NCI-H146 (cell line): ENCODE data around the gene ARID3C.

ENCODE experiments used
- DNase-seq: peaks from one replicate; lab custom pipeline; 2025; lab: John Stamatoyannopoulos, UW

ARID3C gene

GRCh38 chr9:34594177-34594576 is 34.7 kb downstream of the ARID3C start:
- no peak for DNase-seq

- DNase-seq: peak; percentile 46
These were observed 35.8 kb downstream of the ARID3C start for GRCh38 chr9:34592895-34593601.

GRCh38 chr9:34591917-34592866 is 36.7 kb downstream of the ARID3C start:
- DNase-seq: no peak

- peak; percentile 83 for DNase-seq
These were observed 37.5 kb downstream of the ARID3C start for GRCh38 chr9:34591248-34591916.

GRCh38 chr9:34590381-34591247 is 38.3 kb downstream of the ARID3C start:
- peak; percentile 28 for DNase-seq

- peak; percentile 60 for DNase-seq
These were observed 39.1 kb downstream of the ARID3C start, which contains the start of gene CNTFR for GRCh38 chr9:34589636-34590380. Gene CNTFR, minus strand, starts transcription at chr9:34589724. Its CDS starts 20,743 bp downstream, at chr9:34568981.

- peak; percentile 43 for DNase-seq
These were observed 39.9 kb downstream of the ARID3C start for GRCh38 chr9:34588671-34589635.

- DNase-seq: no peak
These were observed 41.6 kb downstream of the ARID3C start for GRCh38 chr9:34587271-34587670.

- DNase-seq: no peak
These were observed 42.8 kb downstream of the ARID3C start for GRCh38 chr9:34585946-34586669.

GRCh38 chr9:34584970-34585369 is 43.9 kb downstream of the ARID3C start:
- no peak for DNase-seq

- DNase-seq: peak; percentile 62
These were observed 46.1 kb downstream of the ARID3C start for GRCh38 chr9:34582787-34583186.

- no peak for DNase-seq
These were observed 47.5 kb downstream of the ARID3C start for GRCh38 chr9:34581318-34581717.

- no peak for DNase-seq
These were observed 48.5 kb downstream of the ARID3C start for GRCh38 chr9:34580358-34580757.

GRCh38 chr9:34579808-34580163 is 49.1 kb downstream of the ARID3C start:
- DNase-seq: no peak

GRCh38 chr9:34579104-34579807 is 49.6 kb downstream of the ARID3C start:
- DNase-seq: no peak

GRCh38 chr9:34578241-34579103 is 50.4 kb downstream of the ARID3C start:
- DNase-seq: peak; percentile 70
